GM12878 (cell line): ENCODE results near the gene IFIH1. TPM values are rescaled to one million over a fixed set of nuclear protein-coding genes. Genes with fewer than 3 reads are reported as not detected.

Experiments used
- ATAC-seq: fragments of 200-7000 bp; cut with Tn5 transposase; 3 replicates; pipeline ENCODE4 v1.9.1; 2020; ENCODE audit warnings: mild to moderate bottlenecking, moderate library complexity
- BruUV-seq: library from RNA; stranded (reverse); fragments of 400-500 nt; replicated peaks from 2 replicates; lab custom pipeline; 2021; lab: Mats Ljungman, UMichigan
- CTCF ChIA-PET: fragments of 300-600 bp; sonication (Branson Sonifier 250); formaldehyde crosslinking; extraction: SDS; loops from one replicate; lab custom pipeline; 2021; ENCODE audit warnings: inconsistent platforms; lab: Yijun Ruan, JAX
- POLR2A ChIA-PET: fragments of 350-600 bp; formaldehyde crosslinking; extraction: SDS; loops from one replicate; lab custom pipeline; 2021; ENCODE audit warnings: inconsistent platforms; lab: Charles Lee
- RAD21 ChIA-PET: fragments of 300-600 bp; sonication (Branson Sonifier 250); formaldehyde crosslinking; loops from one replicate; lab custom pipeline; 2023; ENCODE audit warnings: antibody characterized with exemption; ENCODE audit not compliant: unreplicated experiment; lab: Charles Lee
- SMC1A ChIA-PET: fragments of 300-600 bp; sonication (Branson Sonifier 250); formaldehyde crosslinking; loops from one replicate; lab custom pipeline; 2023; ENCODE audit not compliant: unreplicated experiment, uncharacterized antibody; lab: Charles Lee
- DNase-seq: peaks from one replicate; pipeline ENCODE4 v3.0.0-alpha.2; 2011; ENCODE audit warnings: low read depth, low spot score
- FAIRE-seq: peaks from 3 replicates; lab custom pipeline; 2011; peaks lifted over from hg19 to GRCh38; lab: Jason Lieb, UNC
- H2AFZ ChIP-seq: 2 replicates; pipeline ENCODE4 v1.6.0; 2011; ENCODE audit warnings: low read depth, low read length, control low read depth; ENCODE audit not compliant: control insufficient read depth
- H3K27ac ChIP-seq: 2 replicates; pipeline ENCODE4 v1.5.1; 2011; ENCODE audit warnings: control low read depth; ENCODE audit not compliant: control insufficient read depth, insufficient read depth
- H3K27me3 ChIP-seq, 2 experiments: replicated peaks in 1 of 2; 2 replicates each; pipeline versions ENCODE4 v1.6.0 to v1.6.1; 2011; ENCODE audit warnings: low read length in 1 of 2; ENCODE audit not compliant: control insufficient read depth in 2 of 2, insufficient read depth in 2 of 2
- H3K36me3 ChIP-seq, 2 experiments: 2 replicates each; pipeline ENCODE4 v1.5.1; 2011; ENCODE audit warnings: low read length in 1 of 2; ENCODE audit not compliant: control insufficient read depth in 2 of 2, insufficient read depth in 2 of 2
- H3K4me1 ChIP-seq: 2 replicates; pipeline ENCODE4 v1.6.1; 2011; ENCODE audit warnings: mild to moderate bottlenecking, low read length, moderate library complexity, mixed read lengths; ENCODE audit not compliant: control insufficient read depth, insufficient read depth
- H3K4me2 ChIP-seq: 2 replicates; pipeline ENCODE4 v1.6.0; 2011; ENCODE audit warnings: control low read depth; ENCODE audit not compliant: control insufficient read depth, insufficient read depth
- H3K4me3 ChIP-seq: fragments of 200-600 bp; sonication (generic); 2 replicates; pipeline ENCODE4 v1.5.1; 2016
- H3K79me2 ChIP-seq: 2 replicates; pipeline ENCODE4 v1.6.0; 2011; ENCODE audit warnings: low read length; ENCODE audit not compliant: control insufficient read depth, insufficient read depth
- H3K9ac ChIP-seq: 2 replicates; pipeline ENCODE4 v1.8.0; 2011; ENCODE audit warnings: low read length, control low read depth, mixed read lengths; ENCODE audit not compliant: control insufficient read depth, insufficient read depth
- H3K9me3 ChIP-seq: replicated peaks from 3 replicates; pipeline ENCODE4 v1.5.1; 2011; ENCODE audit warnings: mild to moderate bottlenecking, low read length; ENCODE audit not compliant: control insufficient read depth, insufficient read depth
- H4K20me1 ChIP-seq: 2 replicates; pipeline ENCODE4 v1.6.0; 2011; ENCODE audit not compliant: control insufficient read depth, insufficient read depth
- CHD1 ChIP-seq: IDR thresholded peaks from 2 replicates; pipeline ENCODE4 v1.6.1; 2012; ENCODE audit warnings: low read depth, low read length, improper control_type of control experiment
- EGR1 ChIP-seq, 2 experiments: IDR thresholded peaks; 1 replicate in 1 of 2; 2 replicates in 1 of 2; pipeline ENCODE4 v1.6.1; 2011 to 2012; ENCODE audit warnings: low read depth in 2 of 2, low read length in 2 of 2, borderline replicate concordance in 1 of 2, mild to moderate bottlenecking in 1 of 2, moderate library complexity in 1 of 2
- GABPA ChIP-seq: IDR thresholded peaks from 2 replicates; pipeline ENCODE4 v1.6.1; 2014; ENCODE audit warnings: antibody characterized with exemption, low read depth, mild to moderate bottlenecking, inconsistent platforms
- MTA2 ChIP-seq: fragments of 450-650 bp; IDR thresholded peaks from 2 replicates; pipeline ENCODE4 v1.6.1; 2016; ENCODE audit warnings: low read depth, mild to moderate bottlenecking, moderate library complexity
- NFIC ChIP-seq: IDR thresholded peaks from 2 replicates; pipeline ENCODE4 v1.6.1; 2012; ENCODE audit warnings: low read depth, mild to moderate bottlenecking, inconsistent platforms, low read length, moderate library complexity
- RUNX3 ChIP-seq: IDR thresholded peaks from 2 replicates; pipeline ENCODE4 v1.6.1; 2012; ENCODE audit warnings: low read length, inconsistent platforms
- STAT1 ChIP-seq: fragments of 450-650 bp; conservative IDR thresholded peaks from 2 replicates; pipeline ENCODE4 v1.6.1; 2014; ENCODE audit warnings: antibody characterized with exemption, mild to moderate bottlenecking
- SUPT20H ChIP-seq: IDR thresholded peaks from 2 replicates; pipeline ENCODE4 v1.6.1; 2011; ENCODE audit warnings: low read depth, mild to moderate bottlenecking, low read length, moderate library complexity, borderline replicate concordance; ENCODE audit not compliant: control insufficient read depth
- ZNF217 ChIP-seq: fragments of 450-650 bp; IDR thresholded peaks from 2 replicates; pipeline ENCODE4 v1.6.1; 2017; ENCODE audit warnings: antibody characterized with exemption, mild to moderate bottlenecking
- WGBS: methylation state at CpG from one replicate; pipeline ENCODE4 v1.1.6; 2016; ENCODE audit warnings: low lambda C conversion rate; ENCODE audit not compliant: insufficient replicate concordance, insufficient coverage; ENCODE audit errors: missing lambda C conversion rate; 5-methylcytosine and 5-hydroxymethylcytosine counted together
- in situ Hi-C: fragments of 300-500 bp; cut with MboI; formaldehyde crosslinking; loops from 9 replicates; pipeline ENCODE4 v1.14.3; 2018; ENCODE audit warnings: mixed read lengths
- intact Hi-C: fragments of 100-400 bp; cut with micrococcal nuclease; formaldehyde crosslinking; loops from one replicate; pipeline ENCODE4 v1.14.2; 2022; ENCODE audit not compliant: unreplicated experiment
- polyA plus RNA-seq, 11 experiments: library from polyadenylated mRNA; depleted of rRNA in 4 of 11; unstranded in 6 of 11; stranded (reverse) in 5 of 11; fragments of >200 nt; fragmentation: Nextera tagmentation in 4 of 11; fragmentation: Illumina TruSeq in 1 of 11; extraction: Ambion mirVana in 4 of 11; extraction: Trizol in 1 of 11; gene quantifications; 1 replicate in 1 of 11; 2 replicates in 10 of 11; pipeline versions ENCODE4 v1.2.1 to v1.2.3, GENCODE V29; 2011 to 2016; ENCODE audit warnings: inconsistent platforms in 2 of 11, missing spikeins in 2 of 11, low read depth in 1 of 11
- total RNA-seq, 4 experiments: library from RNA; depleted of rRNA in 3 of 4; stranded (reverse); fragments of >200 nt in 3 of 4; fragmentation: Illumina TruSeq in 1 of 4; extraction: Trizol in 1 of 4; gene quantifications; 2 replicates each; pipeline versions ENCODE4 v1.2.1 to v1.2.3, GENCODE V29; 2013 to 2021
- TF ChIP-seq, protein P1 (sequence below): fragments of 450-650 bp; IDR thresholded peaks from 2 replicates; pipeline ENCODE4 v1.6.1; 2017; ENCODE audit warnings: mild to moderate bottlenecking, moderate library complexity
- TF ChIP-seq, protein P2 (sequence below): fragments of 450-650 bp; formaldehyde crosslinking; IDR thresholded peaks from 2 replicates; pipeline ENCODE4 v1.4.0; 2020; ENCODE audit warnings: mild to moderate bottlenecking, moderate library complexity
- TF ChIP-seq, protein P3 (sequence below): IDR thresholded peaks from 2 replicates; pipeline ENCODE4 v1.6.1; 2011; ENCODE audit warnings: borderline replicate concordance, low read depth, mild to moderate bottlenecking, moderate library complexity, low read length; ENCODE audit not compliant: insufficient read depth, poor library complexity, severe bottlenecking
- TF ChIP-seq, protein P4 (sequence below): fragments of 450-650 bp; IDR thresholded peaks from 2 replicates; pipeline ENCODE4 v1.6.1; 2014; ENCODE audit warnings: mild to moderate bottlenecking

Gene IFIH1
- total and polyA plus RNA-seq, 10 of the 15 experiments (the other 5 are each of a cell fraction or from before 2014, with no cell fraction given), result 12.5 to 40.9 (median 28.8) TPM

DNA sequence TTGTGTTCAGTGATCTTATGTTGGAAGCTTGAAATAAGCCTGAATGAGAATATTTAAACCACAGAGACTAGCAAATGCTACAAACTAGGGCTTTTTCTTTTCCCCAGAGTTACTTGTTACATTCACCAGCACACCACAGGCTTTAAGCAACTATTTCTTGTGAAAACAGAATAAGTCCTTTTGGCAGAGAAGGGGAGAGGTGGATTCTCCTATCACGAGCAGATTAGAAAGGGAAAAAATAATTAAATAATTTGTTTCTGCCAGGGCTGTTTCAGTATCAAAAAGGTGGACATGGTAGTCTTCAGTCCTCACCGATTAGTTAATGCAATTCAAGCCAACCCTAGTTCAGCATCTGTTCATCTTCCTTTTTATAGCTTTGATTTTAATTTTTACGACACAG, 12.6 kb downstream of the IFIH1 start:
- ChIA-PET POLR2A (interaction anchor here (0.6 to 1.0 kb wide), 2 partner anchors 10 to 28 kb away, joined by 3 to 4 read pairs; no protein-coding TSS in a partner anchor), SMC1A (interaction anchor here (1.1 to 2.9 kb wide), 4 partner anchors 9 to 85 kb away, joined by 3 to 10 read pairs (median 3); partner anchors contain the start of gene IFIH1), RAD21 (interaction anchor here (8.7 kb wide), 1 partner anchor 9 kb away, joined by 50 read pairs; no protein-coding TSS in a partner anchor), CTCF (interaction anchor here (1.6 to 17.1 kb wide), 4 partner anchors 12 to 28 kb away, joined by 4 to 316 read pairs (median 105); partner anchors contain the start of gene IFIH1)
- Histone ChIP-seq H2AFZ (no peak overlapping the region), H3K4me3 (no peak overlapping the region), H3K27me3 (no peaks in the 10 kb centered on the region), H3K4me1 (peaks cover 6% of the 10 kb centered on the region), H3K36me3 (peaks cover 3 to 24% of the 10 kb centered on the region in 2 experiments), H3K9ac (no peak overlapping the region), H3K4me2 (no peak overlapping the region), H4K20me1 (no peaks in the 10 kb centered on the region), H3K9me3 (no peaks in the 10 kb centered on the region), H3K27ac (no peak overlapping the region), H3K79me2 (peaks cover 23% of the 10 kb centered on the region)
- ATAC-seq, result no peak
- in situ Hi-C loops, result loop anchor here (25.0 kb wide), 1 partner anchor 919 kb away; no protein-coding TSS in a partner anchor
- DNase-seq, result no peak
- intact Hi-C loops, result no loop called here
- 93% methylated on average over 3 of the region's 3 CpGs for WGBS
- no TSS peak for BruUV-seq
- no peak for FAIRE-seq
- TF ChIP-seq STAT1 (no peak), ZNF217 (no peak), CHD1 (no peak), NFIC (no peak), RUNX3 (no peak), EGR1 (IDR thresholded peaks at IDR 0.05; ENCODE audit: borderline replicate concordance in 1 of 2, low read depth in 2 of 2, low read length in 2 of 2) (no peak), GABPA (no peak), SUPT20H (no peak), MTA2 (no peak)
- TF ChIP-seq, protein P1, sequence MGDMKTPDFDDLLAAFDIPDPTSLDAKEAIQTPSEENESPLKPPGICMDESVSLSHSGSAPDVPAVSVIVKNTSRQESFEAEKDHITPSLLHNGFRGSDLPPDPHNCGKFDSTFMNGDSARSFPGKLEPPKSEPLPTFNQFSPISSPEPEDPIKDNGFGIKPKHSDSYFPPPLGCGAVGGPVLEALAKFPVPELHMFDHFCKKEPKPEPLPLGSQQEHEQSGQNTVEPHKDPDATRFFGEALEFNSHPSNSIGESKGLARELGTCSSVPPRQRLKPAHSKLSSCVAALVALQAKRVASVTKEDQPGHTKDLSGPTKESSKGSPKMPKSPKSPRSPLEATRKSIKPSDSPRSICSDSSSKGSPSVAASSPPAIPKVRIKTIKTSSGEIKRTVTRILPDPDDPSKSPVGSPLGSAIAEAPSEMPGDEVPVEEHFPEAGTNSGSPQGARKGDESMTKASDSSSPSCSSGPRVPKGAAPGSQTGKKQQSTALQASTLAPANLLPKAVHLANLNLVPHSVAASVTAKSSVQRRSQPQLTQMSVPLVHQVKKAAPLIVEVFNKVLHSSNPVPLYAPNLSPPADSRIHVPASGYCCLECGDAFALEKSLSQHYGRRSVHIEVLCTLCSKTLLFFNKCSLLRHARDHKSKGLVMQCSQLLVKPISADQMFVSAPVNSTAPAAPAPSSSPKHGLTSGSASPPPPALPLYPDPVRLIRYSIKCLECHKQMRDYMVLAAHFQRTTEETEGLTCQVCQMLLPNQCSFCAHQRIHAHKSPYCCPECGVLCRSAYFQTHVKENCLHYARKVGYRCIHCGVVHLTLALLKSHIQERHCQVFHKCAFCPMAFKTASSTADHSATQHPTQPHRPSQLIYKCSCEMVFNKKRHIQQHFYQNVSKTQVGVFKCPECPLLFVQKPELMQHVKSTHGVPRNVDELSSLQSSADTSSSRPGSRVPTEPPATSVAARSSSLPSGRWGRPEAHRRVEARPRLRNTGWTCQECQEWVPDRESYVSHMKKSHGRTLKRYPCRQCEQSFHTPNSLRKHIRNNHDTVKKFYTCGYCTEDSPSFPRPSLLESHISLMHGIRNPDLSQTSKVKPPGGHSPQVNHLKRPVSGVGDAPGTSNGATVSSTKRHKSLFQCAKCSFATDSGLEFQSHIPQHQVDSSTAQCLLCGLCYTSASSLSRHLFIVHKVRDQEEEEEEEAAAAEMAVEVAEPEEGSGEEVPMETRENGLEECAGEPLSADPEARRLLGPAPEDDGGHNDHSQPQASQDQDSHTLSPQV, result no peak
- TF ChIP-seq, protein P2, sequence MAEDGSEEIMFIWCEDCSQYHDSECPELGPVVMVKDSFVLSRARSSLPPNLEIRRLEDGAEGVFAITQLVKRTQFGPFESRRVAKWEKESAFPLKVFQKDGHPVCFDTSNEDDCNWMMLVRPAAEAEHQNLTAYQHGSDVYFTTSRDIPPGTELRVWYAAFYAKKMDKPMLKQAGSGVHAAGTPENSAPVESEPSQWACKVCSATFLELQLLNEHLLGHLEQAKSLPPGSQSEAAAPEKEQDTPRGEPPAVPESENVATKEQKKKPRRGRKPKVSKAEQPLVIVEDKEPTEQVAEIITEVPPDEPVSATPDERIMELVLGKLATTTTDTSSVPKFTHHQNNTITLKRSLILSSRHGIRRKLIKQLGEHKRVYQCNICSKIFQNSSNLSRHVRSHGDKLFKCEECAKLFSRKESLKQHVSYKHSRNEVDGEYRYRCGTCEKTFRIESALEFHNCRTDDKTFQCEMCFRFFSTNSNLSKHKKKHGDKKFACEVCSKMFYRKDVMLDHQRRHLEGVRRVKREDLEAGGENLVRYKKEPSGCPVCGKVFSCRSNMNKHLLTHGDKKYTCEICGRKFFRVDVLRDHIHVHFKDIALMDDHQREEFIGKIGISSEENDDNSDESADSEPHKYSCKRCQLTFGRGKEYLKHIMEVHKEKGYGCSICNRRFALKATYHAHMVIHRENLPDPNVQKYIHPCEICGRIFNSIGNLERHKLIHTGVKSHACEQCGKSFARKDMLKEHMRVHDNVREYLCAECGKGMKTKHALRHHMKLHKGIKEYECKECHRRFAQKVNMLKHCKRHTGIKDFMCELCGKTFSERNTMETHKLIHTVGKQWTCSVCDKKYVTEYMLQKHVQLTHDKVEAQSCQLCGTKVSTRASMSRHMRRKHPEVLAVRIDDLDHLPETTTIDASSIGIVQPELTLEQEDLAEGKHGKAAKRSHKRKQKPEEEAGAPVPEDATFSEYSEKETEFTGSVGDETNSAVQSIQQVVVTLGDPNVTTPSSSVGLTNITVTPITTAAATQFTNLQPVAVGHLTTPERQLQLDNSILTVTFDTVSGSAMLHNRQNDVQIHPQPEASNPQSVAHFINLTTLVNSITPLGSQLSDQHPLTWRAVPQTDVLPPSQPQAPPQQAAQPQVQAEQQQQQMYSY (CRISPR knock-in tag), result no peak
- TF ChIP-seq, protein P3, sequence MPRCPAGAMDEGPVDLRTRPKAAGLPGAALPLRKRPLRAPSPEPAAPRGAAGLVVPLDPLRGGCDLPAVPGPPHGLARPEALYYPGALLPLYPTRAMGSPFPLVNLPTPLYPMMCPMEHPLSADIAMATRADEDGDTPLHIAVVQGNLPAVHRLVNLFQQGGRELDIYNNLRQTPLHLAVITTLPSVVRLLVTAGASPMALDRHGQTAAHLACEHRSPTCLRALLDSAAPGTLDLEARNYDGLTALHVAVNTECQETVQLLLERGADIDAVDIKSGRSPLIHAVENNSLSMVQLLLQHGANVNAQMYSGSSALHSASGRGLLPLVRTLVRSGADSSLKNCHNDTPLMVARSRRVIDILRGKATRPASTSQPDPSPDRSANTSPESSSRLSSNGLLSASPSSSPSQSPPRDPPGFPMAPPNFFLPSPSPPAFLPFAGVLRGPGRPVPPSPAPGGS, result no peak
- TF ChIP-seq, protein P4, sequence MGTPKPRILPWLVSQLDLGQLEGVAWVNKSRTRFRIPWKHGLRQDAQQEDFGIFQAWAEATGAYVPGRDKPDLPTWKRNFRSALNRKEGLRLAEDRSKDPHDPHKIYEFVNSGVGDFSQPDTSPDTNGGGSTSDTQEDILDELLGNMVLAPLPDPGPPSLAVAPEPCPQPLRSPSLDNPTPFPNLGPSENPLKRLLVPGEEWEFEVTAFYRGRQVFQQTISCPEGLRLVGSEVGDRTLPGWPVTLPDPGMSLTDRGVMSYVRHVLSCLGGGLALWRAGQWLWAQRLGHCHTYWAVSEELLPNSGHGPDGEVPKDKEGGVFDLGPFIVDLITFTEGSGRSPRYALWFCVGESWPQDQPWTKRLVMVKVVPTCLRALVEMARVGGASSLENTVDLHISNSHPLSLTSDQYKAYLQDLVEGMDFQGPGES, result no peak
